Activated CD8-positive, alpha-beta memory T cell treated with anti-CD3 and anti-CD28 coated beads, Interleukin-2, amount 50 U/mL, for 1 hour (primary cell): ENCODE data around the gene MINK1.

Experiments used
- DNase-seq: peaks from one replicate; pipeline ENCODE4 v3.0.0-alpha.2; 2020; ENCODE audit errors: extremely low read depth

Gene MINK1

DNA sequence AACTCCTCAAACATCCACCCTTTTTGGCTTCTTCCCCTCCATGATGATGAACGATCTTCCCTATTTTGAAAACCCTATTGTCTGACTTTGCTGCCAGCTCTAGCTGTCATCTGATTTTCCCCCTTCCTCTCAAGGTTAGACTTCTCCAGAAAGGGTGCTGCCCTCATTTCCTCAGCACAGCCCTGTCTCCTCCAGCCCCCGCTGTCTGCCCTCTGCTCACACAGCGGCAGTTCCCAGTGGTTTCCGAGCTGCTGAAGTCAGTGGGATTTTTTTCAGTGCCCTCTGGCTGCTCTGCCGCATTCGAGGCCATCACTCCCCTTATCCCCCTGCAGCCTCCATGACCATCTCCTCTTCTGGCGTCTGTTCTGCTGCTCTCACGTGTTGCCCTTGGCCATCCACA, 39.6 kb downstream of the MINK1 start:
- no peak for DNase-seq

DNA sequence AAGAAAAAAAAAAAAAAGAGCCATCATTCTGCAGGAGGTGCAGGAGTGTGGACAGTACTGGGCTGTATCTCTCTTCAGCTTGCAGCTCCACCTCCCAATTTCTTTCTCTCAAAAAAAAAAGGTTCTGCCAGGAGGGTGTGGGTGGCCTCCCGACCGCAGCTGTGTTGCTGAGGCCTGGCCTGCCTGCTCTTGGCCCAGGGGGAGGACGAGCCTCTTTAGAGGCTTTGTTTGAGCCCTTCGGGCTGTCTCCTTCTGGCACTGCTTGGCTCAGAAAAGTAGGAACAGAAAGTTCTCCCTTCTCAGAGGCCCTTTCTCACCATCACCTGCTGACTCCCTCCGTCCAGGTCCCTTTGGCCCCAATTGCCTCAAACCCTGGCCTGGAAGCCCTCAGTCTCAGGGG, 43.9 kb downstream of the MINK1 start:
- no peak for DNase-seq

DNA sequence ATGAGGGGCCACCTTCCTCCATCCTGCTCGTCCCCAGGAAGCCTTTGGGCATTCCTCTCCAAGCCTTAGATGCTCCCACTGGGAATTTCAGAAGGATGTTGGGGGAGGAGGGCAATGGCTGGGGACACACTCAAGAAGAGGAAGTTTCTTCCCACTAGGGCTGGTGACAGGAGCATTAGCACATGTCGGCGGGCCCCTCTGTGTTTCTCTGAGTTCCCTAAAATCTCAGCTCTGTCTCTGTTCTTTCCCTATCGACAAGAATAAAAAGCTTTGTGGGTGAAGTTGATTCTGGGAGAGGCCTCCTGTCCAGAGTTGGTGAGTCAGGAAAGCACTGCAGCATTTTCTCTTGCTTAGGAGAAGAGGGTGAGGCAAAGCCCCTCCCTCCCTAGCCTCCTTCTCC, 46.5 kb downstream of the MINK1 start:
- no peak for DNase-seq

DNA sequence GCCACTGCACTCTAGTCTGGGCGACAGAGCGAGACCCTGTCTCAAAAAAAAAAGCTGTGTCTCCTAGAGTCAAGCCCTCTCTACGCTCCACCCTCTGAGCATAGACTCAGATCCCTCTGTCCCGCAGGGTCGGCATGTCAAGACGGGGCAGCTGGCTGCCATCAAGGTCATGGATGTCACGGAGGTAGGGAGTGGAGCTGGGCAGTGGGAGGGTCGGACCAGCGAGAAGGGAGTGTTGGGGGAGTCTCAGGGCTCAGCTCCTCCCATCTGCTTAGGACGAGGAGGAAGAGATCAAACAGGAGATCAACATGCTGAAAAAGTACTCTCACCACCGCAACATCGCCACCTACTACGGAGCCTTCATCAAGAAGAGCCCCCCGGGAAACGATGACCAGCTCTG, 47.7 kb downstream of the MINK1 start:
- no peak for DNase-seq

DNA sequence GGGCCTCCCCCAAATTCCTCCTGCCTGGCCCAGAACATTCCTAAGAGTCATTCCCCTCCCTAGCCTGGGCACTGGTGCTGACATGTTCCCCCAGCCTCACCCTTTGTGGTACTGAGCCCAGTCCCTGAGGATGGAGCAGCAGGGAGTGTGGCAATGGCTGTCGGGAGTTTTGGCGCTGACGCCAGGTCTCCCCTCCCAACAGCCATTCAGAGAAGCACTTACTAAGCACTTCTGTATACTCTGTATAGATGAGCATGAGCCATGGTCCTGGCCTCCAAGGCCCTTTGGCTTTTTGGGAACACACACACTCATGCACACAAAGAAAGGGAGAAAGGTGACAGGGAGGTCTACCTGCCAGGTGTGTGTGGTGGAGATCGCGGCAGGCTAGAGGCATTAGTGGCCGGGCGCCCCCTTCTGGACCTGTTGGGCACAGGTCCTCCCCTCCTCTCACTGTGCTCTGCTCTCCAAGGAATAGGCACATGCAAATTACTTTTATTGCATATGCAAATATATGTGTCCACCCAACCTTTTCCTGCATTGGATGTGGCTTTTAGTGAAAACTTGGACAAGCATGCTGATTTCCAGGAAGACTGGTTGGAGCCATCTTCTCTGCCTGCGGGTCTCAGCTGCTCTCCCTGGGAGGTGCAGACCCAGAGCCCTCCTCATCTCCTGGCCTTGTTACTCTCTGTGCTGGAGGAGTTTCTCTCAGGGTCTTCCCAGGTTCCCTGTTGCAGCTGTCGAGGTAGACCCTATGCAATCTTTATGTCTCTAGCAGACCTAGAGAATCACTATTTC, 48.8 kb downstream of the MINK1 start:
- no peak for DNase-seq

DNA sequence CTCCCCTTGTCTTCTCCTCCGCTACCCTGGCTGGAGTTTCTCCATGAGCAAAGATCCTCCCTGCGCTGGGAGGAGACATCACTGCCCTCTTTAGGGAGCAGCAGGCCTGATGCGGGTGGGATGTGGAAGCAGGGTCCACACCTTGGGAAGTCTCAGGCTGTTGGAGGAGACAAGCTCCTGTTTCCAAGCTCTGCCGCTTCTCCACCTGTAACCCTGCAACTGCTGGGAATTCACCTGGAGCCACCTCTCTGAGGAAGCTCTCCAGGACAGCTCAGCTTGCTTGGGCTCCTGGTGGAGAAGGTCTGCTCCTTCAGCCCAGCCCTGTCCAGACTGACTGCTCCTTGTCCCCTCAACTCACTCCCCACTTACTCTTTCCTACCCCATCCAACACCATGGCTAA, 51.3 kb downstream of the MINK1 start:
- no peak for DNase-seq

DNA sequence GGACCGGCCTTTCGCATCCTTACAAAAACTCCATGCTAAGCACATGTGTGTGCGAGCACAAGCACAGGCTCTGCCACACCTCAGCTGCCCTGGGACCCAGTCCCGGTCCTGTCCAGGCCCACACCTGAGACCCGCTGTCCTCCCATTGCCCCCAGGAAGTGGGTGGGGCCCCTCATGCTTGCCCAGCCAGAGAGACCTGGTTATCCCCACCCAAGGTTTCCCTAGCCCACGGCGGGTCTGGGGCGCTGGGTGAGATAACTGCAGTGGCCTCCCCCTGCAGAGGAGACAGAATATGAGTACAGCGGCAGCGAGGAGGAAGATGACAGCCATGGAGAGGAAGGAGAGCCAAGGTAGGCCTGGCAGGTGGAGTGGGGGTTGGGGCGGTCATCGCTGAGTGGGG, 53.7 kb downstream of the MINK1 start:
- no peak for DNase-seq

DNA sequence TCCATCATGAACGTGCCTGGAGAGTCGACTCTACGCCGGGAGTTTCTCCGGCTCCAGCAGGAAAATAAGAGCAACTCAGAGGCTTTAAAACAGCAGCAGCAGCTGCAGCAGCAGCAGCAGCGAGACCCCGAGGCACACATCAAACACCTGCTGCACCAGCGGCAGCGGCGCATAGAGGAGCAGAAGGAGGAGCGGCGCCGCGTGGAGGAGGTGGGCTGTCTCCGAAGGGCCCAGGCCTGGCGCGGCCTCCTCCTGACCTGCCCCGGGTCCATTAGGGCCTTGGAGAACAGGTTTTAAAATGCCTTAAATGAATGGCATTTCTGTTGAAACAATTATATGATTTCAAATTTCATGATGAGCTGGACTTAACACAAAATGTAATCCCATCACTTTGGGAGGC, 54.4 kb downstream of the MINK1 start:
- no peak for DNase-seq

DNA sequence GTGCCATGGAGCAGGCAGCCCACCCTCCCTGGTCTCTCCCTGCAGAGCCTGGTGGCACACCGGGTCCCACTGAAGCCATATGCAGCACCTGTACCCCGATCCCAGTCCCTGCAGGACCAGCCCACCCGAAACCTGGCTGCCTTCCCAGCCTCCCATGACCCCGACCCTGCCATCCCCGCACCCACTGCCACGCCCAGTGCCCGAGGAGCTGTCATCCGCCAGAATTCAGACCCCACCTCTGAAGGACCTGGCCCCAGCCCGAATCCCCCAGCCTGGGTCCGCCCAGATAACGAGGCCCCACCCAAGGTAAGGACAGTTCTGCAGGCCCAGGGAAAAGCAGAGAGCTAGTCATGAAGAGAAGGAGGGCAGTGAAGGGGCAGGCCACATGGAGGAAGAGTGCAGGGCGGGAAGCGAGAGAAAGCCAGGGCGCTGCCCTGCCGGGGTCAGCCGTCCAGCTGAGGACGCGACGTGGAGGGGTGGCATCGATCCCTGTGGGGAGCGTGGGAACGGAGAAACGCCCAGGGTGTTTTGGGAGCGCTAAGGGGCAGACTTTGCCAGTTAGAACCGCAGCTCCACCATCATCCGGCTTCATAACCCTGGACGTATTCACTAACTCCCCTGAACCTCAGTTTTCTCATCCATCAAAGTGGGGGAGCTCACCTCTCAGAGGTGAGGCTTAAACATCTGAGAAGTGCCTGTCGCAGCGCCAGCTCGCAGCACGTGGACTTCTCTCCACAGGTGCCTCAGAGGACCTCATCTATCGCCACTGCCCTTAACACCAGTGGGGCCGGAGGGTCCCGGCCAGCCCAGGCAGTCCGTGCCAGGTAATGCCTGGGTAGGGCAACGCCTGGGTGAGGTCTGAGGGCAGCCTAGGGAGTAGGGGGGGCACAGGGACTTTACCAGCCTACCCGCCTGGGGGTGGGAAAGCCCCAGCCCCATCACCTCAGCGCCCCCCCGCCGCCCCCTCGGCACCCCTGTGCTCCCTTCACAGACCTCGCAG, 58.6 kb downstream of the MINK1 start:
- no peak for DNase-seq

DNA sequence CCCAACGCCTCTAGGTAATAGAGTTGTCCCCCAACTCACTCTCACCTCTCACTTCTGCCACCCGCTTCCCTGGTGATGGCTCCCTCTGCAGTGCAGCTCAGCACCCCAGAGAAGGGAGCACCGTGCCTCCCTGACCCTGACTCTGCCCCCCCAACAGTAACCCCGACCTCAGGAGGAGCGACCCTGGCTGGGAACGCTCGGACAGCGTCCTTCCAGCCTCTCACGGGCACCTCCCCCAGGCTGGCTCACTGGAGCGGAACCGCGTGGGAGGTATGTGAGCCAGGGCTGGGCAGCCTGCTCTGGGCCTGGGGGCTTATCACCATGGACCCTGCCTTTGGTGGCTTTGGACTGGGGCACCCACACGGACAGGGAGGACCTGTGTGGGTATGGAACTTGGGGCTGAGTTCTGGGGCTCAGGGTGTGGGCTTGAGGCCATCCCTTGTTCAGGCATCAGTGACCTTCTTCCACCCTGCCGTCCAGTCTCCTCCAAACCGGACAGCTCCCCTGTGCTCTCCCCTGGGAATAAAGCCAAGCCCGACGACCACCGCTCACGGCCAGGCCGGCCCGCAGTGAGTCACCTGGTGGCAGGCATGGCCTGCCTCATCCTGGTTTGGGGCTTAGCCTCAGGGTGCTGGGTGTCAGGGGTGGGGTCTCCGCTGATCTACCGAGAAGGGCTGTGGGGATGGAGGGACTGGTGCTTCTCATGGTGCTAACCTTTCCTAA, 59.5 kb downstream of the MINK1 start:
- DNase-seq, result no peak

DNA sequence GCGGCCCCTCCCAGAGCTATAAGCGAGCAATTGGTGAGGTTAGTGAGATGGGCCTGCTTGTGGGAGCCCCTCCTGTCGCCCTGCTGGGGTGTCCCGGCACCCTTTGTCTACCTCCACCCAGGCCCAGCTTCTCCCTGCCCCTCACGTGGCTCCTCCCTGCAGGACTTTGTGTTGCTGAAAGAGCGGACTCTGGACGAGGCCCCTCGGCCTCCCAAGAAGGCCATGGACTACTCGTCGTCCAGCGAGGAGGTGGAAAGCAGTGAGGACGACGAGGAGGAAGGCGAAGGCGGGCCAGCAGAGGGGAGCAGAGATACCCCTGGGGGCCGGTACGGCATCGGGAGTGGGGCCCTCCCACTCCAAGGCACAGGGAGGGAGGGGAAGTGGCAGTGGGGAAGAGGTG, 60.1 kb downstream of the MINK1 start:
- DNase-seq, result no peak

DNA sequence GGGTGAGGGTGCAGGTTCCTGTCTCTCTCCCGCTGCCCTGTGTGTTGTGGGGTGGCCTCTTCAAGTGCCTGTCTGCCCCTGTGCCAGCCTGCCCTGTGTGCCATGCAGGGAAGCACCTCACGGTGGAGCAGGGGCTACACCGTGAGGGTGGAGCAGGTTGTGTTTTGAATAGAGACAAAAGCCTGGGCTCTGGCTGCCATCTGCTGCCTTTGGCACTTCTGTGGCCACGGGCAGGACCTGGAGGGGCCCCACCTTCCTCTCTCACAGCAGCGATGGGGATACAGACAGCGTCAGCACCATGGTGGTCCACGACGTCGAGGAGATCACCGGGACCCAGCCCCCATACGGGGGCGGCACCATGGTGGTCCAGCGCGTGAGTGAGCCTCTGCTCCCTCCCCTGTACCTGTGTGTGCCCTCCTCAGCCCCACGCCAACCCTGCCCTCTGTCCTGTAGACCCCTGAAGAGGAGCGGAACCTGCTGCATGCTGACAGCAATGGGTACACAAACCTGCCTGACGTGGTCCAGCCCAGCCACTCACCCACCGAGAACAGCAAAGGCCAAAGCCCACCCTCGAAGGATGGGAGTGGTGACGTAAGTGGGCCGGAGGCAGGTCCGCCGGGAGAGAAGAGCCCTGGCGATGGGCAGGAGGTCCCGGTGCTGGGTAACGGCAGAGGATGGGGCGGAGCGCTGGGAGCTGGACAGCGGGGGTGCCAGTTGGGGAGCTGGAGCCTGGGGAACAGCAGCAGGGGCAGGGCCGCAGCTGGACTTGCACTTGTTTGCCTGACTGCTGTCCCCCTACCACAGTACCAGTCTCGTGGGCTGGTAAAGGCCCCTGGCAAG, 60.8 kb downstream of the MINK1 start:
- no peak for DNase-seq

DNA sequence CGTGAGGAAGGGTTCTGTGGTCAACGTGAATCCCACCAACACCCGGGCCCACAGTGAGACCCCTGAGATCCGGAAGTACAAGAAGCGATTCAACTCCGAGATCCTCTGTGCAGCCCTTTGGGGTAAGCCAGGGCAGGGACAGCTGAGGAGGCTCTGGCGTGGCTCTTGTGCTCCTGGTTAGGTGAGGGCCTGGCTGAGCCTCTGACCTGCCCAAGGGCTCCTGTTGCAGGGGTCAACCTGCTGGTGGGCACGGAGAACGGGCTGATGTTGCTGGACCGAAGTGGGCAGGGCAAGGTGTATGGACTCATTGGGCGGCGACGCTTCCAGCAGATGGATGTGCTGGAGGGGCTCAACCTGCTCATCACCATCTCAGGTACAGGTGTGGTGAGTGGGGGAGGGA, 62.0 kb downstream of the MINK1 start:
- DNase-seq, result no peak

DNA sequence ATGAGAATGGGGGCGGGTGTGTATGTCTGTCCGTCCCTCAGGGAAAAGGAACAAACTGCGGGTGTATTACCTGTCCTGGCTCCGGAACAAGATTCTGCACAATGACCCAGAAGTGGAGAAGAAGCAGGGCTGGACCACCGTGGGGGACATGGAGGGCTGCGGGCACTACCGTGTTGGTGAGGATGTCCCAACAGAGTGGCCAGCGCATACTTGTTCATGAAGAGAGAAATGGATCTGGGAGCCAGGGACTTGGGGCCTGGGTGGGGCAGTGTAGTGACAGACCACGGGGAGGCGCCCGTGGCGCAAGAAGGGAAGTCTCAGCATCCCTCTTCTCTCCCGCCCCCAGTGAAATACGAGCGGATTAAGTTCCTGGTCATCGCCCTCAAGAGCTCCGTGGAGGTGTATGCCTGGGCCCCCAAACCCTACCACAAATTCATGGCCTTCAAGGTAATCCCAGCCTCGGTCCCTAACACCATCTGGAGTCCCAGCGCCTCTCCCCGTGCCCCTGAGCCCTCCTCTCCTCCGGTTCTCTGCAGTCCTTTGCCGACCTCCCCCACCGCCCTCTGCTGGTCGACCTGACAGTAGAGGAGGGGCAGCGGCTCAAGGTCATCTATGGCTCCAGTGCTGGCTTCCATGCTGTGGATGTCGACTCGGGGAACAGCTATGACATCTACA, 62.7 kb downstream of the MINK1 start:
- no peak for DNase-seq

DNA sequence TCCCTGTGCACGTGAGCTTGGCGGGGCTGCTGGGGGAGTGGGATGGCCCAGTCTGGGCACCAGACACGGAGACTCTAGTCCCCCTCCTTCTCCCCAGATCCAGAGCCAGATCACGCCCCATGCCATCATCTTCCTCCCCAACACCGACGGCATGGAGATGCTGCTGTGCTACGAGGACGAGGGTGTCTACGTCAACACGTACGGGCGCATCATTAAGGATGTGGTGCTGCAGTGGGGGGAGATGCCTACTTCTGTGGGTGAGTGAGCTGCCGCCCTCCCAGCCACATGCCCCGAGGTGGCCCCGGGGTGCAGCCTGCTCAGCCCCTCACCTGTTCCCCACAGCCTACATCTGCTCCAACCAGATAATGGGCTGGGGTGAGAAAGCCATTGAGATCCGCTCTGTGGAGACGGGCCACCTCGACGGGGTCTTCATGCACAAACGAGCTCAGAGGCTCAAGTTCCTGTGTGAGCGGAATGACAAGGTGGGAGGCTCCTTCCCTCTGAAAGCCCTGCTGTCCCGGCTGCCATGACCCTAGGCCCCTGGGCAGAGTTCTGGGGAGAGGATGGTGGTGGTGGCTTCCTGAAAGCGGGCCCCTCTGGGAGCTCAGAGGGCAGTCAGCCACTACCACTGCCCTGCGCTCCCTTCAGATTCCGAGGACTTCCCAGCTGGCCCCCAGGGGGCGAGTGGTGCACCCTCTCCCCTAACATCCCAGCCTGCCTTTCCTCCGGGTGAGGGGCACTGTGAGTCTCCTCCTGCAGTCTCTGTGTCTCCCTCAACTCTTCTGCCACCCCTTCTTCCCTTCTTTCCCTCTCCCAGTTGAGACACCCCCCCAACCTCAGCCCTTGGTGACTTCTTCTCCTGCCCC, 63.4 kb downstream of the MINK1 start:
- no peak for DNase-seq

DNA sequence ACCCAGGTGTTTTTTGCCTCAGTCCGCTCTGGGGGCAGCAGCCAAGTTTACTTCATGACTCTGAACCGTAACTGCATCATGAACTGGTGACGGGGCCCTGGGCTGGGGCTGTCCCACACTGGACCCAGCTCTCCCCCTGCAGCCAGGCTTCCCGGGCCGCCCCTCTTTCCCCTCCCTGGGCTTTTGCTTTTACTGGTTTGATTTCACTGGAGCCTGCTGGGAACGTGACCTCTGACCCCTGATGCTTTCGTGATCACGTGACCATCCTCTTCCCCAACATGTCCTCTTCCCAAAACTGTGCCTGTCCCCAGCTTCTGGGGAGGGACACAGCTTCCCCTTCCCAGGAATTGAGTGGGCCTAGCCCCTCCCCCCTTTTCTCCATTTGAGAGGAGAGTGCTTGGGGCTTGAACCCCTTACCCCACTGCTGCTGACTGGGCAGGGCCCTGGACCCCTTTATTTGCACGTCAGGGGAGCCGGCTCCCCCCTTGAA, 64.1 kb downstream of the MINK1 start:
- DNase-seq, result no peak

DNA sequence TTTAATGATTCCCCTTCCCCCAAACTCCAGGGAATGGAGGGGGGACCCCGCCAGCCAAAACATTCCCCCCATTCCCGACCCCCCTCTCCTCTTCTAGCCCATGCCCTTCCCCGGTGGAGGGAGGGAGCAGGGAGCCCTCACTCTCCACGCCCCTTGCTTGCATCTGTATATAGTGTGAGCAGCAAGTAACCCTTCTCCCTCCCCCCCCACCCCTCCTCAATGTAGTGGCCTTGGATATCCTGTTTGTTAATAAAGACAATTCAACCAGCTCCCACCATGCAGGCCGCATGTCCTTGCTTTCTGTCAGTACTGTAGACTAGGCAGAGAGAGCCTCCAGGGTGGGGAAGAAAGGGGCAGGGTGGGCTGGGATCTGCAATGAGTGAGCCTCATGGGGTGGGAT, 64.6 kb downstream of the MINK1 start:
- no peak for DNase-seq

DNA sequence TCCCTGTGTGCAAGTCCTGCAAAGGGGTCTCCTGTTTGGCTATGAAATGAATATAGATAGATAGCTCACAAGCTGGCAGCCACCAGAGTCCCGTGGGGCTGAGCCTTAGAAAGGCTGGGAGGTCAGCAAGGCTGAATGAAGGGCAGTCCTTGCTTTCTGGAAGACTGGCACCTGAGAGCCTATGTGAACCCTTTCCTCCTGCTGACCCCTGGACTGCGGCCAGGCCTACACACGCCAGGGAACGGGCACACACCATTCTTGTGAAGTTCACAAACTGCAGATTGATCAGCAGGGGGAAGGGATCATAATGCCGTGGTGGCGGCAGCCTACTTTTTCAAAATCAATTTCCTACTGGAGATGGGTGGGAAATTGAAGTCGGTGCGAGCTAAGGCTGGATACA, 65.2 kb downstream of the MINK1 start:
- DNase-seq, result no peak

DNA sequence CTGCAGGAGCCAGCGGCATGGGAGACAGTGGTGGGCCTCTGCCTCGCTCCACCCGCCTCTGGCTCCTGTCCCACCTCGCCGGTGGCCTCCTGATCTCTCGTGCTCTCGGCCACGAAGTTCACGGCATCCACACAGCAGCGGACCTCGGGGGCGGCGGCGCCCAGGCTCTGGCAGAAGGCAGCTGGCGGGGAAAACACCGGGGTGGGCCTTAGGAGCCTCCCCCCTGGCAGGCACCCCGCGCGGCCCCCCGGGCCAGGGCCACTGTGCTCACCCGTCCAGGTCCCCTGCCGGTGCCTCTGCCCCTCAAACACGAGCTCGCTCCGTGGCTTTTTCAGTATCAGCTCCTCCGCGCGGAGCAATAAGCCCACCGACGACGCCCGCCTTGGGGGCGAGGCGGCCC, 65.8 kb downstream of the MINK1 start:
- DNase-seq, result no peak
